H1 (cell line): ENCODE results near the gene CYBRD1. TPM values are rescaled to one million over a fixed set of nuclear protein-coding genes. Genes with fewer than 3 reads are reported as not detected.

ENCODE experiments used
- CBX5 ChIP-seq: fragments of 300-800, 300-1000 bp; sonication (generic); IDR thresholded peaks from 2 replicates; pipeline ENCODE4 v1.7.1; 2016; ENCODE audit warnings: antibody characterized with exemption, low read length, low read depth
- CREB1 ChIP-seq: IDR thresholded peaks from 2 replicates; pipeline ENCODE4 v1.6.1; 2012; ENCODE audit warnings: inconsistent platforms
- POLR2AphosphoS5 ChIP-seq: IDR thresholded peaks from 2 replicates; pipeline ENCODE4 v1.6.1; 2011; ENCODE audit warnings: low read depth, low read length
- SRF ChIP-seq: IDR thresholded peaks from 2 replicates; pipeline ENCODE4 v1.6.1; 2011; ENCODE audit warnings: mild to moderate bottlenecking, low read depth, low read length, moderate library complexity
- polyA plus RNA-seq, 7 experiments: library from polyadenylated mRNA; depleted of rRNA in 3 of 7; stranded (reverse) in 5 of 7; unstranded in 2 of 7; fragments of >200 nt in 5 of 7; fragments of 200-250 nt in 2 of 7; gene quantifications; 1 replicate in 5 of 7; 2 replicates in 1 of 7; 4 replicates in 1 of 7; pipeline versions ENCODE4 v1.2.1 to v1.2.3, GENCODE V29; 2011 to 2013; ENCODE audit warnings: missing spikeins in 2 of 7, mixed read lengths in 2 of 7
- total RNA-seq: library from RNA; stranded (reverse); fragmentation: NEBNext Ultra II Directional; extraction: Animal tissue kit (Norgen Biotek cat#: 25700); gene quantifications from 2 replicates; pipeline ENCODE4 v1.2.1, GENCODE V29; 2021
- TF ChIP-seq, protein P1 (sequence below): IDR thresholded peaks from 2 replicates; pipeline ENCODE4 v1.6.1; 2011; ENCODE audit warnings: low read depth, mild to moderate bottlenecking, low read length; ENCODE audit not compliant: insufficient read depth

Gene CYBRD1
- total and polyA plus RNA-seq, 2 of the 8 experiments (the other 6 are each of a cell fraction or from before 2014, with no cell fraction given): 10.7 to 12.6 TPM

- TF ChIP-seq, protein P1, sequence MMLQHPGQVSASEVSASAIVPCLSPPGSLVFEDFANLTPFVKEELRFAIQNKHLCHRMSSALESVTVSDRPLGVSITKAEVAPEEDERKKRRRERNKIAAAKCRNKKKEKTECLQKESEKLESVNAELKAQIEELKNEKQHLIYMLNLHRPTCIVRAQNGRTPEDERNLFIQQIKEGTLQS: no peak
- TF ChIP-seq POLR2AphosphoS5 (no peak), SRF (no peak), CREB1 (no peak), CBX5 (no peak)
Observed at GRCh38 chr2:171592036-171592555, 69.8 kb downstream of the CYBRD1 start (continued).
